Cardiac muscle cell (in vitro differentiated cells and primary cell): ENCODE results near the gene DNAH7. TPM values are rescaled to one million over a fixed set of nuclear protein-coding genes. Genes with fewer than 3 reads are reported as not detected.

ENCODE experiments used
- DNase-seq, 2 donors: peaks; one replicate each; pipeline versions ENCODE4 v3.0.0 to v3.0.0-alpha.2; 2010 to 2017; ENCODE audit warnings: low read depth in 1 of 2, low spot score in 1 of 2
- H3K27ac ChIP-seq: fragments of 200-600 bp; sonication (generic); 2 replicates; pipeline ENCODE4 v1.5.1; 2016
- H3K27me3 ChIP-seq: fragments of 200-600 bp; sonication (generic); 2 replicates; pipeline ENCODE4 v1.6.0; 2016; ENCODE audit warnings: control low read depth
- H3K36me3 ChIP-seq: fragments of 200-600 bp; sonication (generic); 2 replicates; pipeline ENCODE4 v1.5.1; 2016; ENCODE audit warnings: control low read depth
- H3K4me1 ChIP-seq: fragments of 200-600 bp; sonication (generic); 2 replicates; pipeline ENCODE4 v1.8.1; 2017; ENCODE audit warnings: low read depth, mild to moderate bottlenecking, mixed run types
- H3K4me3 ChIP-seq: fragments of 200-600 bp; sonication (generic); 2 replicates; pipeline ENCODE4 v1.5.1; 2016; ENCODE audit warnings: mild to moderate bottlenecking
- H3K9me3 ChIP-seq: fragments of 200-600 bp; sonication (generic); 2 replicates; pipeline ENCODE4 v1.5.1; 2017; ENCODE audit warnings: low read depth, mild to moderate bottlenecking, control low read depth
- CTCF ChIP-seq: IDR thresholded peaks from 2 replicates; pipeline ENCODE4 v1.5.1; 2012; ENCODE audit warnings: low read depth, mild to moderate bottlenecking, low read length
- polyA plus RNA-seq: library from polyadenylated mRNA; unstranded; fragments of >200 nt; fragmentation: Nextera tagmentation; extraction: Ambion mirVana; gene quantifications from 2 replicates; pipeline ENCODE4 v1.2.1, GENCODE V29; 2016
- total RNA-seq: library from RNA; depleted of rRNA; stranded (reverse); fragments of >200 nt; gene quantifications from 2 replicates; pipeline ENCODE4 v1.2.3, GENCODE V29; 2016

The DNAH7 gene
- total and polyA plus RNA-seq, 2 experiments from 2014 or later = 0.75 to 1.8 TPM

GRCh38 chr2:195848119-195848899, 220.3 kb downstream of the DNAH7 start:
- no peak for TF ChIP-seq CTCF
- Histone ChIP-seq H3K4me1 (no peaks in the 10 kb centered on the region), H3K27ac (no peak overlapping the region), H3K36me3 (no peaks in the 10 kb centered on the region), H3K9me3 (no peaks in the 10 kb centered on the region), H3K4me3 (no peak overlapping the region), H3K27me3 (no peaks in the 10 kb centered on the region)
- no peak for DNase-seq

DNA sequence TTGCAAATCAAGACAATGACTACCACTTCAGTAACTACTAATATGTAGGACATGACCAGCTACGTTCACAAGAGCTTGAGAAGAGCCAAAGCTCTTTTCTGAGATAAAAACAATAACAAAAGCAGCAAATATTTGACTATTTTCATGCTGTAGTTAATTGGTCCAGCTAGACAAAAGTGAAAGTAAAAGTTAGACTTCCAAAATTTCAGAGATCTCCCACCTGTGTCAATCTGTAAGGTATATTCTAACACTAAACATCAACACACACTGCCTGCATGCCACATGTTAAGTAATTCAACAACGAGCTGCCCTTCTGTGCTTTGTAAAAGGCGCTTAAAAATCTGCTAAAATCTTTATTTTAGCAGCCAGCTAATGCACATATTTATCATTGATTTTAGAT, 225.7 kb downstream of the DNAH7 start:
- no peak overlapping the region for H3K27ac ChIP-seq
- no peaks in the 10 kb centered on the region for H3K4me1 ChIP-seq
- DNase-seq = no peak
- no peak overlapping the region for H3K4me3 ChIP-seq
- H3K27me3 ChIP-seq = no peaks in the 10 kb centered on the region
- no peak for TF ChIP-seq CTCF
- H3K9me3 ChIP-seq = no peaks in the 10 kb centered on the region
- H3K36me3 ChIP-seq = no peaks in the 10 kb centered on the region

DNA sequence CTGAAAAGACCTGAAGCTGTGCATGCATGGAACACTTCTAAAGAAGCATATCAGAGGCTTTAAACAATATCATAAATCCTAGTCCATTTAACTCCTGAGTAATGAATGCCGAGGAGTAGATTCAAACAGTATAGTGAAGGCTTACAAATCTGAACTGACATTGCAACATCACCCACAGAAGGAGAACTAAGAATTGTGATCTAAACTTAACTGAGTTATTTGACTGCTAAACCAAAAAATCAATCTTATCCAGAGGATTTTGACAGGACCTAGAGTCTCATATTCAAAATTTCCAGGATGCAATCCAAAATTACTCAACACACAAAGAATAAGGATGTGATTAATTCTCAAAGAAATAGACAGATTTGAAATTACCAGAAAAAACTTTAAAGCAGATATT, 230.6 kb downstream of the DNAH7 start:
- Histone ChIP-seq H3K36me3 (no peaks in the 10 kb centered on the region), H3K4me3 (no peak overlapping the region), H3K27ac (no peak overlapping the region), H3K9me3 (no peaks in the 10 kb centered on the region), H3K27me3 (no peaks in the 10 kb centered on the region), H3K4me1 (no peaks in the 10 kb centered on the region)
- peak in 1 of 2 donors; percentile 58 for DNase-seq
- TF ChIP-seq CTCF = no peak

DNA sequence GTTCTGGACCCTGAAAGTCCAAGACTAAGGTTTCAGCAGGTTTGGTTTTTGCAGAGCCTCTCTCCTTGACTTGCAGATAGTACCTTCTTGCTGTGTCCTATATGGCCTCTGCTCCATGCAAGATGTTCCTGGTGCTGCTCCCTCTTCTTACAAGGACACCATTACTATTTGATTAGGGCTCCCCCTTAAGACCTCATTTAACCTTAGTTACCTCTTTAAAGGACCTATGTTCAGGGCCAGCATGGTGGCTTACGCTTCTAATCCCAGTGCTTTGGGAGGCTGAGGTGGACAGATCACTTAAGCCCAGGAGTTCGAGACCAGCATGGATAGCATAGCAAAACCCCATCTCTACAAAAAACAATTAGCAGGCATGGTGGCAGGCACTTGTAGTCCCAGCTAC, 232.6 kb downstream of the DNAH7 start:
- Histone ChIP-seq H3K36me3 (no peaks in the 10 kb centered on the region), H3K27me3 (no peaks in the 10 kb centered on the region), H3K9me3 (no peaks in the 10 kb centered on the region), H3K27ac (no peak overlapping the region), H3K4me1 (no peaks in the 10 kb centered on the region), H3K4me3 (no peak overlapping the region)
- no peak for DNase-seq
- no peak for TF ChIP-seq CTCF

DNA sequence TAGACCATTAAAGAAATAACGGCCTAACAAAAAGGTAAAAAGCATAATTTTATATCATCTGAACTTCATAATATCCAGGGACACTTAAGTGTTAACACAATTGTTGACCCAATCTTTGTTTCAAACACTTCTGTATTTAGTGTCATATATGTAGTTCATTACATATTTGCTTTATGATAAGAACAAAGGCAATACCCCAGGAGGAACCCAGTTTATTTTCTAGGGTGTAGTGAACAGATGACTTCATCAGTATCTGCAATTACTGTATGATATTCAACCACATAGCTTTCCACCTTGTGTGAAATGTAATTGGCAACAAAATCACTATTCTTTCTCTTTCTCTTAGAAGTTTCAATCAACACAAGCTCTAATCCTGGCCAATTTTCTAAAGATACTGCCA, 233.8 kb downstream of the DNAH7 start:
- Histone ChIP-seq H3K36me3 (no peaks in the 10 kb centered on the region), H3K27ac (no peak overlapping the region), H3K4me1 (no peaks in the 10 kb centered on the region), H3K4me3 (no peak overlapping the region), H3K27me3 (no peaks in the 10 kb centered on the region), H3K9me3 (no peaks in the 10 kb centered on the region)
- DNase-seq = no peak
- TF ChIP-seq CTCF = no peak
